ENCODE data around the gene PDLIM4. TPM values are rescaled to one million over a fixed set of nuclear protein-coding genes. Genes with fewer than 3 reads are reported as not detected.
A peak's percentile ranks its signal among the peaks of the same experiment; 100 is the strongest.

Gene PDLIM4
- total RNA-seq, 2 donors from 2014 or later = 13.4 to 96.7 TPM

DNA sequence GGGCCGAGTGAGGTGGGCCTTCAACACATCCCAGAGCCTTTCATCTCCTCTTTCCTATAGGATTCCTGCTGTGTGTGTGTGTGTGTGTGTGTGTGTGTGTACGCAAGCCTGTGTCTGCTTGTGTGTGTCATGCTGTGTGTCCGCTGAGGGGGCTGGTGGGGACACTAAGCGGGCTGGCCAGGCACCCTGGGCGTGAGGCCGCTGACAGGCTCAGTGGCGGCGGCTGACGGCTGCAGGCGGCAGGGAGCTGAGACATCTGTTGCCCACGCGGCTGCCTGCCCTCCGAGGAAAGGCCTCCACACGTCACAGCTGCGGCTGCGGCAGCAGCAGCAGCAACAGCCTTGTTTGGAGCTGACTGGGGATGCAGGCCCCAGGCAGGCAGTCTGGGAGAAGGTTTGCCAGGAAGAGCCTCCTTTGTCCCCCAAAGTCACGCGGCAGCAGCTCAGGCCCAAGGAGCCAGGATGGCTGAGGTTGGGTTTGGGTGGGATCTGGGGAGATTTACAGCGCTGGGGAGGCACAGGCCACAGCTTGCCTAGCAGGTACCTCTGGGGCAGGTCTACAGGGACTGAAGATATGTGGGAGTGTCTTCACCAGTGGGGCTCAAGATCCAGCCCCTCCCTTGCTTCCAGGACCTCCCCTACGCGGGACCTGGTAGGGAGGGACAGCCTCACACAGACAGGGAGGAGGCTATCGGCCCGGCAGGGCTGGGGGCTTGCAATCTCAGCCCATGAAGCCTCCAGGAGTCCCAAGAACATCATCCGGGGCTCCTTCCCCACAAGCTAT, 1.8 kb downstream of the PDLIM4 start:
- no peaks in the 10 kb centered on the region for H3K27me3 ChIP-seq
- H3K4me1 ChIP-seq = peaks cover 0 to 89% of the 10 kb centered on the region in 2 donors
- H3K9me3 ChIP-seq = no peaks in the 10 kb centered on the region
- H3K4me3 ChIP-seq = peak overlapping the region; percentile 68 to 72
- peak overlapping the region; percentile 93 for H3K27ac ChIP-seq
- DNase-seq (ENCODE audit: low spot score) = peak; percentile 92
- peaks cover 3% of the 10 kb centered on the region for H3K36me3 ChIP-seq
- TF ChIP-seq, protein P1, sequence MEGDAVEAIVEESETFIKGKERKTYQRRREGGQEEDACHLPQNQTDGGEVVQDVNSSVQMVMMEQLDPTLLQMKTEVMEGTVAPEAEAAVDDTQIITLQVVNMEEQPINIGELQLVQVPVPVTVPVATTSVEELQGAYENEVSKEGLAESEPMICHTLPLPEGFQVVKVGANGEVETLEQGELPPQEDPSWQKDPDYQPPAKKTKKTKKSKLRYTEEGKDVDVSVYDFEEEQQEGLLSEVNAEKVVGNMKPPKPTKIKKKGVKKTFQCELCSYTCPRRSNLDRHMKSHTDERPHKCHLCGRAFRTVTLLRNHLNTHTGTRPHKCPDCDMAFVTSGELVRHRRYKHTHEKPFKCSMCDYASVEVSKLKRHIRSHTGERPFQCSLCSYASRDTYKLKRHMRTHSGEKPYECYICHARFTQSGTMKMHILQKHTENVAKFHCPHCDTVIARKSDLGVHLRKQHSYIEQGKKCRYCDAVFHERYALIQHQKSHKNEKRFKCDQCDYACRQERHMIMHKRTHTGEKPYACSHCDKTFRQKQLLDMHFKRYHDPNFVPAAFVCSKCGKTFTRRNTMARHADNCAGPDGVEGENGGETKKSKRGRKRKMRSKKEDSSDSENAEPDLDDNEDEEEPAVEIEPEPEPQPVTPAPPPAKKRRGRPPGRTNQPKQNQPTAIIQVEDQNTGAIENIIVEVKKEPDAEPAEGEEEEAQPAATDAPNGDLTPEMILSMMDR (IDR thresholded peaks at IDR 0.05) = no peak

DNA sequence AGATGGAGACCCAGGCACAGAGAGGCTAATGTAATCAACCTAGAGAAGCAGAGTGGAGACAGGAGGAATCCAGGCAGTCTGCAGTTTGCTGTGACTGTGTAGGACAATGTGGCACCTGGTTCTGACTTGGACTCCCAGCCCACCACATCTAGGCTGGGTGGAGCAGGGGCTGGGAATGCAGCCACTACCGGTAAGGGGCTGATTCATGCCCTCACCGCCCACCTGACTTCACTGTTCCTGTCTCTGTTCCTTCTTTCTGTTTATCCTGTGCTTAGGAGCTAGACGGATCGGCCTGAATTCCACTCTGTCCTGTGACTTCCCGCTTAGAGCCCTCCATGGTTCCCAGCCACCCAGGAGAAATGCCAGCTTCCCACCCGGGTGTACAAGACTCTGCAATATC, 2.6 kb downstream of the PDLIM4 start:
- peak overlapping the region in 1 of 2 donors; percentile 68 for H3K4me3 ChIP-seq
- peaks cover 0 to 89% of the 10 kb centered on the region in 2 donors for H3K4me1 ChIP-seq
- TF ChIP-seq, protein P1 (IDR thresholded peaks at IDR 0.05) = no peak

DNA sequence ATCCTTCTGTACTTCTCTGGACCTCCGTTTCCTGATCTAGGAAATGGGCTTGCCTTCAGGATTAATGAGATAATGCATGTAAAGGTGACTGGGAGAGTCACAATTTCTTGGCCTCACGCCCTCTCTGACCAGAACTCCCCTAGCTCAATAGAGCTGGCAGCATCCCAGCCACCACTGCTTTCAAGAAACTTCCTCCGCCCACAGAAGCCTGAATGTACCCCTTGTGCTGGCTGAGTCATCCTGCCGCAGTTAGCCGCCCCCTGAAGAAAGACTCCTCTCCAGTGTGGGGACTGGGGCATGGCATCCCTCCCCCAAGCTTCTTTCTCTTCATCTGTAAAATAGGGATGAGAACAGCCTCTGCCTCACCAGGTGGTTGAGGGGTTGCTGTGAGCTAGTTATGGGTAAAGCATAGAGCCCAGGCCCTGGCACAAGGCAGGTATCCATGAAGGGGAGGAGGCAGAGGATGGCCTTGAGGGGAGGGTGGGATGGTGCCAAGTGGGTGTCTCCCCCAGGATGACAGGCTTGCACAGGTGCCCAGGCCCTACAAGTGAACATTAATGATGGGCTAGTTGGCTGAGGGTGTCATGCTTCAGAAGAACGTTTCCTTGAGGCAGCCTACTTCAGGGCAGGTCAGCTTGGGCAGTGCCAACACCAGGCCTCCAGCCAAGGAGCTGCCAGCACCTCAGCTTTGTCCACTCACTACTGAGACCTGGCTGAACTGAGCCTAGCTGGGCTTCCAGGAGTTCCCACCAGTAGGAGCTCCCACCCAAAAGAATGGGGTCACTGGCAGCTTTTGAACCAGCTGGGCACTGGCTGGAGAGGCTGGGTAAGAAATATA, 3.4 kb downstream of the PDLIM4 start:
- no peak overlapping the region for H3K4me3 ChIP-seq
- peak; percentile 76 for DNase-seq (ENCODE audit: low spot score)
- H3K9me3 ChIP-seq = no peaks in the 10 kb centered on the region

More for the DNA sequence above, 2.6 kb downstream of the PDLIM4 start:
- H3K36me3 ChIP-seq = peaks cover 3% of the 10 kb centered on the region
- peak overlapping the region; percentile 93 for H3K27ac ChIP-seq
- DNase-seq (ENCODE audit: low spot score) = no peak
- H3K9me3 ChIP-seq = no peaks in the 10 kb centered on the region
- no peaks in the 10 kb centered on the region for H3K27me3 ChIP-seq

DNA sequence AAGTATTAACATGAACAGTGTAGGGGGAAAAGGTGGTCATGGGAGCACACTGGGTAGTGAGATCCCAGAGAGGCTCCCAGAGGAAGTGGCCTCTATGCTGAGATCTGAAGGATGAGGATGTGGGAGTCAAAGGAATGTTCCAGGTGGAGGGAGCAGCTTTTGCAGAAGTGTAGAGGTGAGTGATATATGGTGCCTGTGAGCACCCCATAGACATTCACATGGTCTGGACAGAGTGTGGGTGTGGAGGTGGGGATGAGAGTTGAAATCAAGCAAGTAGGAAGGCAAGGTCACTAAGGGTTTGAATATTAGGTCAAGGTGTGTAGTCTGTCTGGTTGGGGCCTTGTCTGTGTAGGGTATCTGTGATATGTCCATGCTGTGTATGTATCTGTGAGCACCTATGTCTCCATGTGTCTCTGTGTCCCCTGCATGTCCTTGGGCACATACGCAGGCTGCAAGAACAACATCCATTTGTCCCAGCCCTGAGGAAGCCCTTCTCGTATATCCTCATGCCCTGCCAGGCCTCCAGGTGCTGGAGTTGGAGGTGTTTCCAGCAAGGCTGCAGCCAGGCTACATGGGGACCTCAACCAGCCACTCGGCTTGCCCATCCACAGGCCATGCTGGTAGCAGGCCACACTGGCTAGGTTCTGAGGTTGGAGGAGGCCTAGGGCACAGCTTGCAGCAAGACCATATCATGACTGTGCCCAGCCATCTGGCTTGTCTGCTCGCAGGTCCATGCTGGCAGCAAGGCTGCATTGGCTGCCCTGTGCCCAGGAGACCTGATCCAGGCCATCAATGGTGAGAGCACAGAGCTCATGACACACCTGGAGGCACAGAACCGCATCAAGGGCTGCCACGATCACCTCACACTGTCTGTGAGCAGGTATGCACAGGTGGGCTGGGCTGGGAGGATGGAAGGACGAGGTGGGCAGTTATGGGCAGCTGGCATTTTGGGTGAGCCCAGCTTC, 4.7 kb downstream of the PDLIM4 start:
- Histone ChIP-seq H3K27ac (peak overlapping the region in 1 of 2 donors; percentile 93), H3K27me3 (no peaks in the 10 kb centered on the region), H3K4me1 (peaks cover 0 to 90% of the 10 kb centered on the region in 2 donors), H3K9me3 (no peaks in the 10 kb centered on the region), H3K36me3 (peaks cover 9% of the 10 kb centered on the region), H3K4me3 (no peak overlapping the region)
- DNase-seq (ENCODE audit: low spot score) = peak; percentile 56
- TF ChIP-seq, protein P1 (IDR thresholded peaks at IDR 0.05) = no peak

More for the DNA sequence above, 3.4 kb downstream of the PDLIM4 start:
- Histone ChIP-seq H3K4me1 (peaks cover 0 to 91% of the 10 kb centered on the region in 2 donors), H3K27ac (peak overlapping the region; percentile 93), H3K36me3 (peaks cover 3% of the 10 kb centered on the region), H3K27me3 (no peaks in the 10 kb centered on the region)
- TF ChIP-seq, protein P1 (IDR thresholded peaks at IDR 0.05) = no peak

DNA sequence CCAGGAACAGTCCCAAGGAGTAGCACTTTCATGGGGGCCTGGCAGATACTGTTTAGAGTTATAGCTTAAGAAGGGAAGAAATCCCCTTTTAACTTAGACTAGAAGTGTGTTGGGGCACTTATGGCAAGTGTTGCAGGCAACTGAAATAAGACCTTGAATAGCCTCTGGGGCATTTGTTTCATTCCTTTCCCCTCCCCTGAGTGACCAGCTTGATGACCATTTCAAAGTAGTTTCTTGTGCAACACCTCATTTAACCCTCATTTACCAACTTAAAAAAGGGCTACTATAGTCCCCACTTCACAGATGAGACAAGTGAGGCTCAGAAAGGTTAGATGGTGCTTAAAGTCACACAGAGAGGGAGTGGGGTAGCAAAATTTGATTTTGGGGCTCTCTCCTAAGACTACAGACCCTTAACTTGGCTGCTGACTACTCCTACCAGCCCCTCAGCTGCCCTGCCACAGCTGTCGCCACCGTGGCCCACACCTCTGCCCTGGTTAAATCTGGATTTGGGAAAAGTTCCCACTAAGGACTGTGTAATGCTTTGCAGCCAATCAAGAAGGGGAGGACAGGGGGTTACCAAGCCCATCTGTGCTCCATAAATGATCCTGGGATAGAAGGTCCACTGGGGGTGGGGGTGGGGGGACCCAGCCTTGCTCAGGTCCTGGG, 5.5 kb downstream of the PDLIM4 start:
- peak; percentile 44 for DNase-seq (ENCODE audit: low spot score)
- no peaks in the 10 kb centered on the region for H3K9me3 ChIP-seq
- TF ChIP-seq, protein P1 (IDR thresholded peaks at IDR 0.05) = no peak
- peaks cover 10% of the 10 kb centered on the region for H3K36me3 ChIP-seq
- H3K4me3 ChIP-seq = no peak overlapping the region
- peak overlapping the region; percentile 33 to 75 for H3K27ac ChIP-seq
- H3K27me3 ChIP-seq = no peaks in the 10 kb centered on the region
- H3K4me1 ChIP-seq = peaks cover 0 to 88% of the 10 kb centered on the region in 2 donors

Measured in right atrium auricular region (tissue), 2 donors.